KOPT-K1 (cell line): ENCODE data around the gene ABHD12.

Source experiments
- H3K27ac ChIP-seq: fragments of 200-600 bp; sonication (generic); 2 replicates; pipeline ENCODE4 v1.5.1; 2016; ENCODE audit warnings: antibody characterized with exemption, mild to moderate bottlenecking, low read depth, low read length; ENCODE audit not compliant: poor library complexity, severe bottlenecking
- H3K36me3 ChIP-seq: fragments of 200-600 bp; sonication (generic); 2 replicates; pipeline ENCODE4 v1.5.1; 2017; ENCODE audit warnings: antibody characterized with exemption, mild to moderate bottlenecking, low read length, moderate library complexity; ENCODE audit not compliant: insufficient read depth
- H3K9me3 ChIP-seq: fragments of 200-600 bp; sonication (generic); 2 replicates; pipeline ENCODE4 v1.5.1; 2017; ENCODE audit warnings: antibody characterized with exemption, low read length, mild to moderate bottlenecking; ENCODE audit not compliant: insufficient read depth, poor library complexity, severe bottlenecking

The ABHD12 gene

GRCh38 chr20:25369971-25370370 lies 20.7 kb downstream of the ABHD12 start:
- Histone ChIP-seq H3K9me3 (peaks cover 5% of the 10 kb centered on the region), H3K27ac (no peak overlapping the region), H3K36me3 (peaks cover 5% of the 10 kb centered on the region; the same call in 1 of the 2 replicates)

- Histone ChIP-seq H3K27ac (no peak overlapping the region), H3K36me3 (peaks cover 5% of the 10 kb centered on the region; the same call in 1 of the 2 replicates), H3K9me3 (peaks cover 6% of the 10 kb centered on the region)
Observed at GRCh38 chr20:25369529-25369928, 21.1 kb downstream of the ABHD12 start.

DNA sequence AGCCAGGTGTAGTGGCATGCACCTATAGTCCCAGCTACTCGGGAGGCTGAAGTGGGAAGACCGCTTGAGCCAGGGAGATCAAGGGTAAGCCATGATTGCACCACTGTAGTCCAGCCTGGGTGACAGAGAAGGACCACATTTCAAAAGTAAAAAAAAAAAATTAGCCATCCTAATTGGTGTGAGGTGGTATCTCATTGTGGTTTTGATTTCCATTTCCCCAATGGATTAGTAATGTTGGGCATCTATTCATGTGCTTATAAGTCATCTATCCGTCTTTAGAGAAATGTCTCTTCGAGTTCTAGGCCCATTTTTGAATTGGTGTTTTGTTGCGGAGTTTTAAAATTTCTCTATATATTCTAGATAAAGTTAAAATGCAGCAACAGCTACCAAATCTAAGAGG lies 21.7 kb downstream of the ABHD12 start:
- H3K9me3 ChIP-seq = peaks cover 12% of the 10 kb centered on the region
- peaks cover 5% of the 10 kb centered on the region; the same call in 1 of the 2 replicates for H3K36me3 ChIP-seq
- no peak overlapping the region for H3K27ac ChIP-seq

- Histone ChIP-seq H3K36me3 (peaks cover 5% of the 10 kb centered on the region; the same call in 1 of the 2 replicates), H3K9me3 (peaks cover 13% of the 10 kb centered on the region), H3K27ac (no peak overlapping the region)
Observed at GRCh38 chr20:25368526-25368925, 22.1 kb downstream of the ABHD12 start.

DNA sequence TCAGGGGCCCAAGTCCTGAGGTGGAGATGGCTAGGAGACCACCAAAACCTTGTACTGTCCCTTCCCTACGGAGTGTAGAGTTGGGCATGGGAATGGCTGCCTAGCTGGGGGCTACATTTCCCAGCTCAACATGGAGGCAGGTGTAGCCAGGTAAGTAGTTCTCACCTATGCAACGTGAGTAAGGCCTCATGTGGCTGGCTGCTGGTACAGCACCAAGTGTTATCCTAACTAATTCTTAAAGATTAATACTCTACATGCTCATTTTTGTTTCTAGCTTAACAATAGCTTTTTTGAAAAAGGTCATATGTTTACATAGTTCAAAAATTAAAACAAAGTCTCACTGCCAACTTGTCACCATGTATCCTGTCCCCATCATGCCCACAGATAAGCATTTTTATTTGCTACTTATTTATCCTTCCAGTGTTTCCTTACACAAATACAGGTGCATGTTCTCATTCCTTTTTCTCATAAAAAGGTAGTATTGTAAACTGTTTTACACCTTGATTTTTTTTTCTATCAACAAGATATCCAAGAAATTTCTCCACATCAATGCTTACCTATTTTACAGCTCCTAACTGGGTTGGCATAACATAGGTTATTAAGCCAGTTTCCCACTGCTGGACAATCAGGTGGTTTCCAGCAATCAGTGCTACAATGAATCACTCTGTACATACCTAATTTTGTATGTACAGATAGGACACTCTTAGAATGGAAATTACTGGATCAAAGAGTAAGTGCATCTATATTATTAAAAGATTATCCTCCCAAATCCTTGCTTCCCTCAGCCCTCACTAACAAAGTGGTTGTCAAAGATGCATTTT lies 25.5 kb downstream of the ABHD12 start:
- no peak overlapping the region for H3K27ac ChIP-seq
- H3K36me3 ChIP-seq = 0 out of 2 replicates have a peak, but pooled peaks cover 5% of the 10 kb centered on the region
- peaks cover 8% of the 10 kb centered on the region for H3K9me3 ChIP-seq

DNA sequence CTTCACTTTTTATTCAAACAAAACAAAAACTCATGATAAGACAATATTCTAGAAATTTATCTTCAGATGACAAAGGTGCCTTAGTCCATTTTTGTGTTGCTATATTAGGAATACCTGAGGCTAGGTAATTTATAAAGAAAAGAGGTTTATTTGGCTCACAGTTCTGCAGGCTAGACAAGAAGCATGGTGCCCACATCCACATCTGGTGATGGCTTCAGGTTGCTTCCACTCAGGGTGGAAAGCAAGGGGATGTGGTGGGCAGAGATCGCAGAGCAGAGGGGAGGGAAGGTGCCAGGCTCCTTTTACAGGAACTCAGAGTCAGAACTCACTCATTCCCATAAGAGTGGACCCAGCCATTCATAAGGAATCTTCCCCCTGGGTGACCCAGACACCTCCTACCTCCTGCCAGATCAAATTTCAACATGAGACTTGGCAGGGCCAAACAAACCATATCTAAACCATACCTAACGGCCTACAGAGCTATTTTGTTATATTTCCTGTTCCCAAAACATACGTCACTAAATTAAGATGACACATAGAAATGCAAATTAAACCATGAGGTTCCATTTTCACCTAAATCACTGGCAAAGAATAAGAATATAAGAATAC lies 26.4 kb downstream of the ABHD12 start:
- Histone ChIP-seq H3K27ac (no peak overlapping the region), H3K9me3 (peaks cover 8% of the 10 kb centered on the region), H3K36me3 (0 out of 2 replicates have a peak, but pooled peaks cover 5% of the 10 kb centered on the region)

- Histone ChIP-seq H3K36me3 (no peaks in the 10 kb centered on the region), H3K27ac (no peak overlapping the region), H3K9me3 (peaks cover 9% of the 10 kb centered on the region)
Observed at GRCh38 chr20:25361287-25361683, 29.4 kb downstream of the ABHD12 start.

- H3K9me3 ChIP-seq = peaks cover 14% of the 10 kb centered on the region
- H3K36me3 ChIP-seq = no peaks in the 10 kb centered on the region
- no peak overlapping the region for H3K27ac ChIP-seq
Observed at GRCh38 chr20:25360631-25361286, 29.9 kb downstream of the ABHD12 start.

GRCh38 chr20:25356271-25356933 lies 34.2 kb downstream of the ABHD12 start:
- H3K36me3 ChIP-seq = no peaks in the 10 kb centered on the region
- H3K9me3 ChIP-seq = peaks cover 17% of the 10 kb centered on the region
- H3K27ac ChIP-seq = no peak overlapping the region

DNA sequence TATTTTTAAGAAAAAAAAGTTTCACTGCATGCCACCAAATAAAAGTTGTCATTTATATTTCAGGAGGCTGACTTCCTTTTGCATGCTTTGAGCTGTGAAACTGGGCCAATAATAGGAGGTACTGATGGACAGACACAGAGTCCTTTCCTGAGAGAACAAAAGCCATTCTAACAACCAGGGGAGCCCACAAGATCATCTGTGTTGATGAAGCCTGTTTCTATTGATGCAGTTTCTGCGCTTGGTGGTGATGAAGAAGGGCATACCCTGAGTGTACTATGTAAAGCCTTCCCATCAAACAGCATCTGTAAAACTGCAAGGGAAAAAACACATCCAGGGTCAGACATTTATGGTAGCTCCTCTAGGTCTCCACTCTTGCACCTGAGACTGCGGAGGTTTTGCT lies 34.8 kb downstream of the ABHD12 start:
- H3K36me3 ChIP-seq = no peaks in the 10 kb centered on the region
- H3K27ac ChIP-seq = no peak overlapping the region
- H3K9me3 ChIP-seq = peaks cover 17% of the 10 kb centered on the region

DNA sequence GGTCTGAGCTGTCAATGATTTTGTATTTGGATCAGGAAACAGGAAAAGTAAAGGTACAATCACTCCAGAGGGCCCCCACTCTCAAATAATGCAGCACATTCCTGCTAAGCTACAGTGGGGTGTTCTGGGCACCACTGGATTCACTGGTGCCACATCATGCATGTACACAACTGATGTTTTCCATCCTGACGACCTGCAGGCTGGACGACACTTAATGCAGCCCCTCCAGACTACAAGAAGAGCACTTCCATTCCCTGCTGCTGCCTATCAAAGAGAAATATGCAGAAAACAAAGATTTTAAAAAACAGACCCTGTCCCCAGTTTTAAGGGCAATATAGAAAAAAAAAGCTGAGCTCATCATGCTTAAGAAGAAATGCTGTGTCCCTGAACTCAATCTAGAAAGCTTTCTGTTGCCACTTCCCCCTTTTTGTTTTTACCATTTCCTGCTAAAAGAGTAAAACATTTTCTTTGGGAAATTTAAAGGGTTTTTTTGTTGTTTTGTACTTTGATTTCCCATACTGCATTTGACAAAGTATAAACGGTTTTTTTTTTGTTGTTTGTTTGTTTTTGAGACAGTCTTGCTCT lies 35.5 kb downstream of the ABHD12 start:
- no peaks in the 10 kb centered on the region for H3K36me3 ChIP-seq
- H3K9me3 ChIP-seq = peaks cover 21% of the 10 kb centered on the region
- H3K27ac ChIP-seq = no peak overlapping the region

DNA sequence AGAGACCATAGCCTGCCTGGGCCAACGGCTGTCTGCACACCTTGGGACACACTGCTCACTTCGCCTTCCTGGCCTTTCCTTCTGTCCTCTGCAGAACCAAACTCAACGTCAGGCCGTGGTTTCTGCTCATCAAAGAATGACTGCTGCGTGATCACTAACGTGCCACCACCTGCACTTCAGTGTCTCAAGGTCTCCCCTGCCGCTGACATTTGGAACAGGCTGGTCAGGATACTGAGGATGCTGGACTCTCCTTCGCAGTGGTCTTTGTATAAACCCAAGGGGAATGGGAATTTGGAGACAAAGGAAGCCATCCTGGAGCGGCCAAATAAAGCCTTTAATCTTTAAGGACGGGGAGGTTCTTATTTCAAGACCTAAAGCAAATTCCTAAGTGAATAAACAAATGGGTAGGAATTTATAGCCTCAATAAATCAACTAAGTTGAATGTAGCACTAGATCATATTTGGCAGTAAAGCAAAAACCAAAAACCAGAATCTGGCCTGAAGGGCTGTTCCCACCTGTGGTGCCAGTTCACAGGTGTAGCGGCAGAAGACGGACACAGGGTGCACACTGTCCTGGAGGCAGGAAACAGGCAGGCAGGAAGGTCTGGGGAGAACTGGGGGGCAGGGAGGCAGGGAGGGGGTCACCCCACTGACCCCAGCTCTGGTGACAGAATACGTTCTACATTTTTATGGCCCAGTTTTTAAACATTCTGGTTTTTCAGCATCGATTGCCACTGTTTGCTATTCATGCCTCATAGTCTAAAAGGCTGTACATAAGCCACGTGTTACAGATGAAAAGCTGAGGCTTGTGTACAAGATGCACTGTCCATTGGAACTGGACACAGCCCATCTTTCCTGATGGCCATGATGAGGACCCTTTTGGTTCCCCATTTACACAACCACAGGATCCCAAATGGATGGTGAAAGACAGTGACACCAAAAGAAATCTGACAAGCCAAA lies 36.6 kb downstream of the ABHD12 start:
- Histone ChIP-seq H3K36me3 (no peaks in the 10 kb centered on the region), H3K27ac (no peak overlapping the region), H3K9me3 (peaks cover 21% of the 10 kb centered on the region)

DNA sequence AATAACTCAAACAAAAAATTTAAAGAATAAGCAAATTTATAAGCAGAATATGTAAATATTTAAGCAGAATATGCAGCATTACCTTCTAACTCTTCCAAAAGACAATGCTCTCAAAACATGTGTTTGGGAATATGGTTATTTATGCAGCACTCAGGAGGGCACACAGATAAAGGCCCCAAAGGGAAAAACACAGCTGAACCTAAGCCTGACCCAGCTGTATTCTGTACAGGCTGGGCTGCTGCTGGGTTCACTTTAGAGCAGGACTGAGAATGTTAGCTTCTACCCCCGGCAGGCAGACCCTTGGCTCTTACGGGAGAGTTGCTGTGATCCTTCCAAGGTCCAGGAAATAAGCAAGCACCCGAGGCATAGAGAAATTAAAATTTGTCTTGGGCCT lies 37.3 kb downstream of the ABHD12 start:
- Histone ChIP-seq H3K36me3 (no peaks in the 10 kb centered on the region), H3K9me3 (peaks cover 21% of the 10 kb centered on the region), H3K27ac (no peak overlapping the region)

DNA sequence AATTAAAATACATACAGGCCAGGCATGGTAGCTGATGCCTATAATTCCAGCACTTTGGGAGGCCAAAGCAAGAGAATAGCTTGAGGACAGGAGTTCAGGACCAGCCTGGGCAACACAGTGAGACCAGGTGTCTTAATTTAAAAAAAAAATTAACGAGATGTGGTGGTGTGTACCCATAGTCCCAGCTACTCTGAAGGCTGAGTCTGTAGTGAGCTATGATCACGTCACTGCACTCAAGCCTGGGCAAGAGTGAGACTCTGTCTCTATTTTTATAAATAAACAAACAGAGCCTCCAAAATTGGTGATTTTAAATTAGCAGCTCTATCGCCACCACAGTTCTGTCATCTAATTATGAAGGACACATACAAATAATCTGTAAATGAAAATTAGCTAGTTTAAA lies 37.9 kb downstream of the ABHD12 start:
- Histone ChIP-seq H3K27ac (no peak overlapping the region), H3K36me3 (no peaks in the 10 kb centered on the region), H3K9me3 (peaks cover 21% of the 10 kb centered on the region)
